KMS-11 (cell line): Measurements from ENCODE around the gene CTRL.

Source experiments
- H2AFZ ChIP-seq: fragments of 200-600 bp; sonication (generic); 2 replicates; pipeline ENCODE4 v1.6.1; 2016; ENCODE audit warnings: antibody characterized with exemption, mixed run types, low read depth
- H3K27ac ChIP-seq: fragments of 200-600 bp; sonication (generic); 2 replicates; pipeline ENCODE4 v1.6.1; 2016; ENCODE audit warnings: mild to moderate bottlenecking, mixed run types
- H3K27me3 ChIP-seq: fragments of 200-600 bp; sonication (generic); 2 replicates; pipeline ENCODE4 v1.6.1; 2017; ENCODE audit warnings: mild to moderate bottlenecking, low read depth, mixed run types, moderate library complexity; ENCODE audit not compliant: insufficient read depth
- H3K36me3 ChIP-seq: fragments of 200-600 bp; sonication (generic); 2 replicates; pipeline ENCODE4 v1.6.1; 2017; ENCODE audit warnings: mild to moderate bottlenecking, mixed run types; ENCODE audit not compliant: insufficient read depth
- H3K4me1 ChIP-seq: fragments of 200-600 bp; sonication (generic); 2 replicates; pipeline ENCODE4 v1.6.1; 2016; ENCODE audit warnings: mild to moderate bottlenecking, low read depth, mixed run types; ENCODE audit not compliant: poor library complexity, severe bottlenecking
- H3K4me2 ChIP-seq: fragments of 200-600 bp; sonication (generic); 2 replicates; pipeline ENCODE4 v1.7.0; 2016; ENCODE audit warnings: mild to moderate bottlenecking, mixed run types
- H3K4me3 ChIP-seq: fragments of 200-600 bp; sonication (generic); IDR thresholded peaks from 2 replicates; pipeline ENCODE4 v1.6.1; 2017; ENCODE audit warnings: low read depth, low read length, mixed read lengths; ENCODE audit not compliant: insufficient read depth
- H3K79me2 ChIP-seq: fragments of 200-600 bp; sonication (generic); 2 replicates; pipeline ENCODE4 v1.6.1; 2016; ENCODE audit warnings: low read depth, mixed run types; ENCODE audit not compliant: insufficient read depth
- H3K9ac ChIP-seq: fragments of 200-600 bp; sonication (generic); 2 replicates; pipeline ENCODE4 v1.6.1; 2016; ENCODE audit warnings: mild to moderate bottlenecking, mixed run types
- H4K20me1 ChIP-seq: fragments of 200-600 bp; sonication (generic); 2 replicates; pipeline ENCODE4 v1.6.1; 2016; ENCODE audit warnings: mild to moderate bottlenecking, mixed run types; ENCODE audit not compliant: insufficient read depth
- CTCF ChIP-seq: fragments of 200-600 bp; sonication (generic); conservative IDR thresholded peaks from 2 replicates; pipeline ENCODE4 v1.6.1; 2017; ENCODE audit warnings: low read depth, mild to moderate bottlenecking, antibody characterized with exemption, low read length, moderate library complexity, mixed read lengths

The CTRL gene

DNA sequence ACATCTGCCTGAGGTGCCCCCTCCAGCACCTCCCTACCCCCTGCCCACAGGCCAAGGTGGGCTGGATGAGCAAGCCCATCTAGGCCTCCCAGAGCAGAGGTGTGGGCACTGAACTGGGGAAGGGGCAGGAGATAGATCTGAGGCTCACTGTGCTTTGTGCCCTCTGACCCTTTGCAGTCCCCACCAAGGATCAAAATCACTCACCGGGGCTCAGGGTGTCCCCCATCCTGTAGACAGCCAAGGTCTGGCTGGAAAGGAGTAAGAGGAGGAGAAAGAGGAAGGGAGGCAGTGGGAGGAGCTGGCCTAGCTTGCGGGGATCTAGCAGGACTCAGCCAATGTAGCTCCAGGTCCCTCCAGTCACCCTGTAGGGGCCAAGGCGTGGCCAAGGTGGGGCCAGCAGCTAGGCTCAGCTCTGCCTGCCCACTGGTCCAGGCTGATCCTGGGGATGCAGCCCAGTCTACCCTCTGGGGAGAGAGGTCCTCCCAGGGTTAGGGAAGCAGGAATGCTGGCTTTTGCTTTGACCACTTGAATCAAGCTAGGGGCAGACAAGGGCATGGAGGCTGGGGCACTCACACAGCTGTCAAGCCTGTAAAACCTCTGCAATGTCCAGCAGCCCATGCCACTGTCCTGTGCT is 35.0 kb upstream of the CTRL start:
- Histone ChIP-seq H4K20me1 (no peaks in the 10 kb centered on the region), H3K4me3 (no peak overlapping the region), H3K79me2 (no peaks in the 10 kb centered on the region), H3K9ac (no peak overlapping the region), H3K27ac (no peak overlapping the region), H3K4me1 (peaks cover 50% of the 10 kb centered on the region), H2AFZ (no peak overlapping the region), H3K27me3 (no peaks in the 10 kb centered on the region), H3K4me2 (peak overlapping the region; percentile 79; the same call in 1 of the 2 replicates), H3K36me3 (no peaks in the 10 kb centered on the region)
- no peak for TF ChIP-seq CTCF

- Histone ChIP-seq H3K4me3 (no peak overlapping the region), H2AFZ (no peak overlapping the region), H3K27ac (no peak overlapping the region), H3K4me2 (peak overlapping the region; percentile 8; the same call in 1 of the 2 replicates), H3K79me2 (no peaks in the 10 kb centered on the region), H3K9ac (no peak overlapping the region), H3K27me3 (no peaks in the 10 kb centered on the region), H3K4me1 (peaks cover 50% of the 10 kb centered on the region), H4K20me1 (no peaks in the 10 kb centered on the region), H3K36me3 (no peaks in the 10 kb centered on the region)
- no peak for TF ChIP-seq CTCF
These were observed 34.2 kb upstream of the CTRL start for GRCh38 chr16:67965668-67966548.

GRCh38 chr16:67964477-67965131 is 32.9 kb upstream of the CTRL start:
- TF ChIP-seq CTCF = no peak
- Histone ChIP-seq H3K27me3 (no peaks in the 10 kb centered on the region), H3K79me2 (no peaks in the 10 kb centered on the region), H3K4me1 (peaks cover 50% of the 10 kb centered on the region), H3K36me3 (no peaks in the 10 kb centered on the region), H3K9ac (no peak overlapping the region), H4K20me1 (no peaks in the 10 kb centered on the region), H2AFZ (no peak overlapping the region), H3K4me2 (peak overlapping the region; percentile 31), H3K4me3 (no peak overlapping the region), H3K27ac (peak overlapping the region; percentile 31; the same call in 1 of the 2 replicates)

DNA sequence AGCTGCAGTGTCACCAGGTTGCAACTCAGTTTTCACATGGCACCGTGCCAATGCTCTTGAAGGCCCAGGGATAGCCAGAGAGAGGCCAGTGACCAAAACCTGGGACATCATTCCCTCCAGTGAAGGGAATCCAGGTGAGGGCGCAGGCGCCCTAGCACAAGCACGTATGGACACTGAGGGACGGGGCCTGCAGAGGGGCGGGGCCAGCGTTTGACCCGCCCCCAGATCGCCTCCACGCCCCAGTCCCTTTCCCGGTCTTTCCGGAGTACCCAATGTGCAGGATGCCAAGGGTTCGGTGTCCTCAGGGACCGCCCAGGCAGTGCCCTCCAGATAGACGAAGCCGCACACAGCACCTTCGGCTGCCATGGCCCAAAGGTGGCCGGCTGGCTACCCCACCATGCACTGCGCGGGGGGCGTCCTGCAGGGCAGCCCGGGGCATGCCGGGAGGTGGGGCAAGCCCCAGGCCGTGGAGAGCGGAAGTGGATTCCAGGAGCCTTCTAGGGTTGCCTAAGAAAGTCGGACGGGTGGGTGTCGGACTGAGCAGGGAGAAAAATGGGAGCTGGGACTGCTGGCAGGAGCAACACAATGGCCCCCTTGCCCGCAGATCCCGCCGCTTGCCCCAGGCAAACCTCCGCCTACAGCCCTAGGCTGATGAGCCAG is 32.1 kb upstream of the CTRL start:
- H3K4me1 ChIP-seq = peaks cover 50% of the 10 kb centered on the region
- no peak overlapping the region for H2AFZ ChIP-seq
- H3K9ac ChIP-seq = no peak overlapping the region
- H3K4me3 ChIP-seq = no peak overlapping the region
- H4K20me1 ChIP-seq = no peaks in the 10 kb centered on the region
- no peak for TF ChIP-seq CTCF
- H3K79me2 ChIP-seq = no peaks in the 10 kb centered on the region
- H3K4me2 ChIP-seq = peak overlapping the region; percentile 31; the same call in 1 of the 2 replicates
- no peaks in the 10 kb centered on the region for H3K36me3 ChIP-seq
- H3K27ac ChIP-seq = peak overlapping the region; percentile 11; the same call in 1 of the 2 replicates
- H3K27me3 ChIP-seq = no peaks in the 10 kb centered on the region
